Erythroblast (primary cell): Measurements from ENCODE around the gene PLA2G6.

Source experiments
- DNase-seq, 2 experiments: peaks; one replicate each; lab custom pipeline; 2025; lab: John Stamatoyannopoulos, UW
- GATA1 ChIP-seq: IDR thresholded peaks from 2 replicates; pipeline ENCODE4 v1.6.1; 2011; ENCODE audit warnings: low read depth, mild to moderate bottlenecking, control low read depth, low read length, moderate library complexity
- POLR2A ChIP-seq: IDR thresholded peaks from 2 replicates; pipeline ENCODE4 v1.6.1; 2011; ENCODE audit warnings: mild to moderate bottlenecking, low read length

The PLA2G6 gene

DNA sequence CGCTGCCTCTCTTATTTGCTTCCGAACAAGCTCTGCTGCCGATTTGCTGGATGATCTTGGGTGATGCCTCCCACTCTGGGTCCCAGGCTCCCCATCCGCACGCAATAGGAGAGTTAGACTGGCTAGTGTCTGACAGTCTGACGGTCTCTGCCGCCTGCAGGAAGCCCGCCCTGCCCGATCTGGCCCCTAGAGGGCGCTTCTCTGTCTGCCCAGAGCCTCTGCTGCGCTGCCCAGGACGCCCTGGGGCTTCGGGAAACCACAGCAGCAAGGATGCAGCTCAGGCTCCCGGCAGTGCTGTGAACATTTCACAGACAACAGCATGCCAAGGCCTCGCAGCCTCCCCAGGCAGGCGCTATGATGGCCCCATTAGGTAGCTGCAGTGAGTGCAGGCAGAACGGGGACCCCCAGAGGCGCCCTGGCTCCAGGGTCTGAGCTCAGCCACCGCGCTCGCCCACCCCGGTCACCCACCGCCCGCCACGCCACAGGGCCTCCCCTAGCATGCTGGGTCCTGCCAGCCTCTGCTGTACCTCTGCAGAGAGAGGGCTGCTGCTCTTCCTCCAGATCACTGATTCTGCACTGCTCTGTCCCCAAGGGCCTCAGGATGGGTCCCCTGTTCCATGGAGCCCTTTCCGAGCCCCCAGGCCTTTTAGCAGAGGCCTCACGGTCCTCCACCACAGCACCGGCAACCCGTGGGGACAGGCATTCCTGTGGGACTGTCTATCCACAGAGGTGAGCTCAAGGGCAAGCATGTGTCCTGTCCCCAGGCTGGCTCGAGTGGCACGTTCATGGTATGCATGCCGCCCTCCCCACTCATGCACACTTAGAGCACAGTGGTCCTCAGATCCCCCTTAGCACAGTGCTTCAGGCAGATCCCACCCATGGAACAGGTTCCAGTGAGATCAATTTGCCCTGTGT is 66.9 kb downstream of the PLA2G6 start:
- TF ChIP-seq GATA1 (no peak), POLR2A (no peak)
- peak; percentile 68 to 86 for DNase-seq

DNA sequence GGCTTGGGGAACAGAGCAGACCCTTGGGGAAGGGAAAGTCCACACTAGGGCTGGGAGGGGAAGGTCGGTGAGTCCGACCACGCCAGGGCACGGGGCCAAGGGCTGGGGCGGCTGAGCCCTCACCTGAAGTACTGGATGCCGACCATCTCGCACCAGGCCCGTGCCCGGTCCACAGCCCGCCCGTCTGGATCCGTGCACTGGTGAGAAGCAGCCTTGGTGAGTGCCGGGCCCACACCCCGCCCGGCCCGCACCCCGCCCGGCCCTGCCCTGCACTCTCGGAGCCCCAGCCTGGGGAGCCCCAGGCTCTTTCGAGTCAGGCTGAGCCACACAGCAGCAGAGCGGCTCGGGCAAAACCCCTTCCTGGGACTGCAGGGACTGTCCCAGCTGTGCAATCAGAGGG is 69.2 kb downstream of the PLA2G6 start:
- TF ChIP-seq GATA1 = no peak
- no peak for TF ChIP-seq POLR2A
- DNase-seq = no peak

DNA sequence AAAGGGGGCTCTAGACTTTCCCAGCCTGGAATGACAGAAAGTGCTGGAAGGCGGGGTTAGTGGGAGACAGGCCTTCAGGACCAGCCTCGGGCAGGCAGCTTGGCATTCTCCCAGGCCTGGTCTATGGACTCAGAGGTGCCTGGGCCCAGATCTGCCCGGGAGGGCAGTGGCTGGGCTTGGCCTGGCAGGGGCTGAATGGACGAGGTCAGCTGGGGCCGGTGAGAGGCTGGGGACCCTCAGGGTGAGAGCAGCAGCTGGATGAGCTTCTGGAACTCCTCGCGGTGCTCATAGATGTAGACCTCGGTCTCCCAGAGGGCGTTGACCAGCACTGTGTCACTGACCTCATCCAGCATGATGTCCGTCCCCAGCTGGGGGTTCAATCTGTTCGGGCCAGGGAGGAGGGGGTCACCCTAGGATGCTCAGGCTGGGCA is 69.7 kb downstream of the PLA2G6 start:
- no peak for DNase-seq
- no peak for TF ChIP-seq POLR2A
- no peak for TF ChIP-seq GATA1

DNA sequence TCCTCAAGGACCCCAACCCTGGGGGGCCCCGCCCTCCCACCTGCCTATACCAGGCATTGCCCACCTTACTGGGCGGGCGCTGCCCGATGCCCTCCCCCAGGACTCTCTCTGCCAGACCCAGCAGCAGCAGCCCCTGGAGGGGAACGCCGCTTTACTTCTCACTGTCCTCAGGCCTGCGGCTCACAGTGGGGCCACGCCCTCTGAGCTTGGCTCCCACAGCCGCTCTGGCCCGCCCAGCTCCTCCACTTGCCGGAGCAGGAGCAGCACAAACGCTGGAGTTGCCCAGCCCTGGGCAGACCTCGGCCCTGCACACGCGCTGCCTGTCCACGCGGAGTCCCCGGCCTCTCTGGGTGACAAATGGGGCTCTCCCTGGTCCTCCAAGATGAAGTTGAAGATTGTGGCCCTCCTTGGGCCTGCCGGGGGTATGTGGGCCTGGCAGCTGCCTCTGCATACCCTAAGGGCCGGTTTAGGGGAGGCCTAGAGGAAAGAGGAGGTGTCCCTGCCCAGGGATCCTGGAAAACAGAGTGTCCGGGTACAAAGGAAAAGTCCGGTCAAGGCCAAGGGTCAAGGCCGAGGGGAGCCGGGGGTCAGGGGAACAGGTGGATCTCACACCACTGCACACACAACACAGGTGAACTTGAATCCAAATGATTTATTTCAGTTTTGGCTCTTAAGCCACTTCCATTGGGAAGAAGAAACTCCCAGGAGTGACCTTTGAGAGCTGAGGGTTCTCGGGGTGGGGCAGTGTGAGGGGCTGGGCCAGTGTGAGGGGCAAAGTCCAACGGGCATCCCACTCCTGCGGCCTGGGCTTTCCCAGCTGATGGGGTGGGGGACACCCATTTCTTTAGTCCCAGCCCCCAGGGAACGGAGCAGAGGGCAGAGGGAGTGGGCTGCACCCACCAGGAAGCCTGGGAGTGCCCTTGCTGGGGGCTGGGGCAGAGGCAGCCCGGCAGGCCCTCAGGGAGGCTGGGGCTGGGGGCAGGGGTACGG is 70.5 kb downstream of the PLA2G6 start:
- TF ChIP-seq POLR2A (no peak), GATA1 (no peak)

DNA sequence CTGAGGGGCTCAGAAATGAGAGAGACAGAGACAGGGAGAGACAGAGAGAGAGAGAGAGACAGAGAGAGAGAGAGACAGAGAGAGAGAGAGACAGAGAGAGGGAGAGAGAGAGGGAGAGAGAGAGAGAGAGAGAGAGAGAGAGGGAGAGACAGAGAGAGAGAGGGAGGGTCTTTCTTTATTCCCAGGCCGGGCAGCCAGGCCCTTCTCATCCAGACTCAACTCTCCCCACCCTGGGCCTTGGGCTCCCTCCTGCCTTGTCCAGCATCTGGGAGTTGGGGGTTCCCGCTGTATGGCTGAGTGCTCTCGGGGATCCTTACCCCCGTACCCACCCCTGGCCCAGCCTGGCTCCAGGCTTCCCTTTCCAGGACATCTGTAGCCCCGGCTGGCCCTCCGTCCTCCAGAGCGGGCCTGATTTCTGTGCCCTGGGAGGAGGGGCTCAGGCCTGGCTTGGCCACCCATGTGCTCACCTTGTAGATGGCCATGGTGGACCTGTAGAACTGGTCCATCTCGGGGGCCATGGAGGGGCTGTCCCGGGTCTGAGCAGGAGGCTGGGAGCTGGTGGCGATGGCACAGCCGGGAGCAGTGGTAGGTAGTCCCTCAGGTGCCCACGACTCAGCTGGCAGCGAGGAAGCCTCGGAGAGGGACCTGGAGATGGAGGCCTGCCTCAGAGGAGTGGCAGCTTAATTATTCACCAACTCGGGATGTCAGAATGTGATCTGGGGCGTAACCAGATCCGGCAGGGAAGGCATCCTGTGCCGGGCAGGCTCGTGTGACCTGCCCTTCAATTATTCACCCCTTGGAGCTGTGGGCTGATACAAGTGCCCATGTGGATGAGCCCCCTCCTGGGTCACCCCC is 71.4 kb downstream of the PLA2G6 start, which contains the start of gene BAIAP2L2:
TSS of gene BAIAP2L2 (minus strand) at position 677 of the 855 bp plus-strand sequence. CDS start at position 518, 159 bp downstream.
- no peak for TF ChIP-seq POLR2A
- no peak for TF ChIP-seq GATA1
- DNase-seq = no peak

More for the DNA sequence above, 70.5 kb downstream of the PLA2G6 start:
- no peak for DNase-seq

DNA sequence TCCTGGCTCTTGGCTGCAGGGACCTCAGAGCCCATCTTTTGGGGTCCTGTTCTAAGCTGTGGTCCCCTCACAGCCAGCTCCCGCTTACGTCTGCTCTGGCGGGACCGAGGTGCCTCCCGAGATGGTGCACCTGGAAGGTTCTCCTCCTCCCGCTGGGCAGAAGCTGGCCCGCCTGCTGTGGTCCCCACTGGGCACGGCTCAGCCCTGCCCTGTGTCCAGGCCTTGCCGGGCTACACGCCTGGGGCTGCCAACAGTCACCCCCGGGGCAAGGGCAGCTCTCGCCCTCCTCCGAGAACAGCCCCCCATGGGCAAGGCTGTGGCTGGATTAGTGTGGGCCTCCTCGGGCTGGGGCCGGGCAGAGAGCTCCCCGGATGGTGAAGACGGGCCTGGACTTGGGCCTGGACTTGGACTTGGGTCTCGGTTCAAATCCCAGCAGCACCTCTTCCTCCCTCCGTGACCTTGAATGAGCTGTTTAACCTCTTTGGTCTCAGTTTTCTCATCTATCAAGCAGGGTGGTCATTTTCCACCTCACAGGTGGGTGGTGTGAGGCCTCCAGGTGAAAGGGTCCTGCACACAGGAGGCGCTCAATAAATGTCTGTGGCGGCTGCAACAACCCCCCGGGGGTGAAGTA is 72.1 kb downstream of the PLA2G6 start:
- TF ChIP-seq GATA1 (no peak), POLR2A (no peak)
- peak; percentile 33 to 53 for DNase-seq

DNA sequence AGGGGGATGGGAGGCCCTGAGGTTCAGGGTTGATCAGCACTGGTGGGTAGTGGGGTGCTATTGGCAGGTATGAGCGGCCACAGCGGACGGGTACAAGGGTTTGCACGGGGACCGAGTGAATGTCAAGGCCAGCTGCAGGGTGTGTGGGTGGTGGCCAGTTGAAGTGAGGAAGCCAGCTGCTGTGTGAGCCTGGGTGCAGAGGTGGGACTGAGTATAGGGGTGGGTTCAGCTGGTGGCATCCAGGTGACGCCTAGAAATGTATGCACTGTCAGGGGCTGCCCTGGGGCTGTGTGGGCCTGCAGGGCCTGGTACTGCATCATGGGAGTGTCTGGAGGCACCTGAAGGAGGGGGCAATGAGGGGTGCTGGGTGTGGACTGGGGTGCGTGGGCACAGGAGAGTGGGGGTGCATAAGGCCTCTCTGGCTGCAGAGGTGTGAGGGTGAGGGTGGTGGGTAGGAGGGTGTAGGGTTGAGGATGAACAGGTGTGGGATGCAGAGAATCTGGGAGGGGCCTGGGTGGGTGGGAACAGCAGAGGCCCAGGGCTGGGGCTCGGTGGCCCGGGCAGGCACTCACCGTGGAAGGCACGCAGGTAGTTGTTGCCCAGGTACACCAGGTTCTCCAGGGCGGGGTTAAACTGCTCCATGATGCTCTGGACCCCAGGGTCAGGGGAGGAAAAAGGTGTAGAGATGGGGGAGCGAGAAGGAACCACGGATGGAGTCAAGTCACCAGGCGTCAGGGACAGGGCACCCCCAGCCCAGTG is 72.9 kb downstream of the PLA2G6 start:
- no peak for TF ChIP-seq GATA1
- no peak for TF ChIP-seq POLR2A
- DNase-seq = no peak

DNA sequence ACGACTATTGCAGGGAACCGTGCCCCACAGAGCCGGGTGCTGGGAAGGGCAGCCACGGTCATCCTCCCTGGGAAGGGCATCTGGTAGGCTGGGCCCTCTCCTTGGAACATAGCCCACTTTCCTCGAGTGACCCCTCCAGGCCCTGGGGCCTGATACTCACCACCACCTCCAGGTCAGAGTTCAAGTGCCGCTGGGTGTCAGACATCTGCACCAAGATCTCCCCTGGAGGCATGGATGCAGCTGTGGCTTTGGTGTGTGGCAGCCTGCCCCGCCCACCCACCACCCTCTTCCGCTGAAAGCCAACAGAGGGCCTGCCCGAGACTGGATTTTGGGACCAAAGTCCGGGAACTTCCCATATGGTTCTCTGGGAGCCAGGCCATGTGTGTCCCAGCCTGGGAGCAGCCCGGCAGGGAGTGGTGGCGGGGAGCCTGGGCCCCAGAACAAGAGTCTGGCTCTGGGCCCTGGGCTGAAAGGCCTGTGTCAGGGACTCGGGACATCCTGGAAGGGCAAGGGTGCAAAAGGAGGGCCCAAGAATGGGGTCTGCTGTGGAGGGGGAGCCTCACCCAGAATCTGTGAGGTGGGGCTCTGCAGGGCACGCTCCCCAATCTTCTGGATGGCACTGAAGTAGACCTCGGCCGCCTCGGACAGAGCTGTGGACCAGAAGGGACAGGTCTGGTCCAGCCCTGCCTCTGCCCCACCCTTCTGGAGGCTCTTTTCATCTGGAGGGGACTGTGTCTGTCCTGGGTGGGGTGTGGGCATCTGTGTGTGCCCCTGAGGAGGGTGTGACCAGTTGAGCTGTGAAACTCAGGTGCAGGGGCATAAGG is 73.7 kb downstream of the PLA2G6 start:
- DNase-seq = no peak
- no peak for TF ChIP-seq POLR2A
- TF ChIP-seq GATA1 = no peak

DNA sequence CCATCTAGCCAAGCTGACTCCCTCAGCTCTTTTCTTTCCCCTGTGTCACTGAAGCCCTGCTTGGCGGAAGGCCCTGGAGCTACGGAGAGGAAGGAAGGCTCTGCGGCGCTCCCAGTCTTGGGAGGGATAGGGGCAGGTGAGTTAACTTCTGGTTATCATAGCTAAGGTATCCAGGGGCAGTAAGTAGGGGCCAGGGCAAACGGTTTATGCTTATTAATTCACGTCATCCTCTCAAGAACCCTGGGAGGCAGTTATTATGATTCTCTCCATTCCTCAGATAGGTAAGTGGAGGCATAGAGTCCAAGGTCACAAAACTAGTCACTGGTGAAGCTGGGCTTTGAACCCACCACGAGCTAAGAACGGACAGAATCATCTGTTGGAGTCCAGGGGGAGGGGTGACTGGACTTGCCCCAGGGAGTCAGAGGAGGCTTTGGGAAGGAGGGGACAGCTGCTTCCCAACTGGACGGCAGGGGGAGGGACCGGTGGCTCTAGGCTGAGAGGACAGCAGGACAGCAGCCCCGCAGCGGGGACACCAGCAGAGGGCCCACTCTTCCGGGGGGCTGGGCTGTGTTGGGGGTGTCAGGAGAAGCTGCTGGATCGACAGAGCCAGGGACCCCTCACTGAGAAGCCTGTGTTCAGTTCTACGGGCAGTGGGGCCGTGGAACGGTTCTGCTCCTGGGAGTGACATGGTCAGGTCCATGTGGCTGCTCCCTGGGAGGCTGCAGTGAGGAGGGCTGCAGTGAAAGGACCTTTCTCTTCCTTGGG is 74.6 kb downstream of the PLA2G6 start:
- DNase-seq = no peak
- TF ChIP-seq POLR2A = no peak
- TF ChIP-seq GATA1 = no peak

DNA sequence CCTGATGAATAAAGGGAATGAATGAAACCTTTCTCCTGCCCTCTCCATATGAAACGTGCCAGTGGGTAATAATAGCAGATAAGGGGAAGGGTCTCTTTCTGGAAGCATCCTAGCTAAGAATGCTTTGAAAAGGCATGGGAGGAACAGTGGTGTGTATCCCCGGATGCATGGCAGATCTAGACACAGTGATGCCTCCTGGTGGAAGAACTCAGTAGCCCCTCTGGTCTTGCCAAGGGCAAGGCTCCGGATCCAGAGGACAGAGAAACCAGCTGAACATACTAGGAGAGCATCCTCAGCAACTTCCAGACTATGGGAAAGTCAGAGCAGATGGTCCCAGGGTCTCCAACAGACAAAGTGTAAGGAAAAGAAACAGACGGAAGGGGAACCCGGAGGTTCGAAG is 77.5 kb downstream of the PLA2G6 start:
- no peak for TF ChIP-seq GATA1
- no peak for TF ChIP-seq POLR2A
- peak; percentile 20 to 28 for DNase-seq
